OCI-LY7 (cell line): ENCODE data around the gene RTKN. TPM values are rescaled to one million over a fixed set of nuclear protein-coding genes. Genes with fewer than 3 reads are reported as not detected.

Experiments used
- BruUV-seq: library from RNA; stranded (reverse); fragments of 400-500 nt; replicated peaks from 2 replicates; lab custom pipeline; 2021; lab: Mats Ljungman, UMichigan
- CTCF ChIA-PET: fragments of 300-600 bp; sonication (Branson Sonifier 250); formaldehyde crosslinking; loops from one replicate; lab custom pipeline; 2022; ENCODE audit warnings: antibody characterized with exemption; ENCODE audit not compliant: unreplicated experiment; lab: Charles Lee
- POLR2A ChIA-PET: fragments of 300-600 bp; sonication (Branson Sonifier 250); formaldehyde crosslinking; loops from one replicate; lab custom pipeline; 2022; ENCODE audit warnings: antibody characterized with exemption; lab: Charles Lee
- DNase-seq: peaks from one replicate; pipeline ENCODE4 v3.0.0-alpha.2; 2015; ENCODE audit warnings: low spot score
- H2AFZ ChIP-seq: fragments of 200-600 bp; sonication (generic), shearing (Covaris generic); 2 replicates; pipeline ENCODE4 v1.6.1; 2014; ENCODE audit warnings: mild to moderate bottlenecking, antibody characterized with exemption, low read length, moderate library complexity
- H3K27ac ChIP-seq: fragments of 200-600 bp; sonication (generic); 2 replicates; pipeline ENCODE4 v1.5.1; 2014; ENCODE audit warnings: mixed run types, low read depth, mild to moderate bottlenecking, moderate library complexity, low read length, inconsistent platforms; ENCODE audit not compliant: poor library complexity, severe bottlenecking
- H3K36me3 ChIP-seq: fragments of 200-600 bp; sonication (generic); 2 replicates; pipeline ENCODE4 v1.6.1; 2014; ENCODE audit warnings: mild to moderate bottlenecking, antibody characterized with exemption, low read length, moderate library complexity, mixed read lengths; ENCODE audit not compliant: insufficient read depth
- H3K4me1 ChIP-seq: fragments of 200-600 bp; sonication (generic); 2 replicates; pipeline ENCODE4 v1.5.1; 2014; ENCODE audit warnings: mild to moderate bottlenecking, low read length; ENCODE audit not compliant: insufficient read depth, poor library complexity, severe bottlenecking
- H3K4me2 ChIP-seq: fragments of 200-600 bp; sonication (generic); 2 replicates; pipeline ENCODE4 v1.6.1; 2014; ENCODE audit warnings: mild to moderate bottlenecking, low read length
- H3K4me3 ChIP-seq: fragments of 200-600 bp; sonication (generic); 2 replicates; pipeline ENCODE4 v1.5.1; 2014; ENCODE audit warnings: mild to moderate bottlenecking, low read depth, low read length; ENCODE audit not compliant: poor library complexity, severe bottlenecking
- H3K79me2 ChIP-seq: fragments of 200-600 bp; sonication (generic); 2 replicates; pipeline ENCODE4 v1.6.1; 2016; ENCODE audit warnings: low read depth, mild to moderate bottlenecking, low read length, moderate library complexity, mixed read lengths; ENCODE audit not compliant: insufficient read depth
- H3K9me2 ChIP-seq: fragments of 200-600 bp; sonication (generic); 2 replicates; pipeline ENCODE4 v1.6.1; 2016; ENCODE audit warnings: mild to moderate bottlenecking, low read length, mixed read lengths; ENCODE audit not compliant: insufficient read depth
- H3K9me3 ChIP-seq: fragments of 200-600 bp; sonication (generic); 2 replicates; pipeline ENCODE4 v1.6.1; 2014; ENCODE audit warnings: mild to moderate bottlenecking, mixed run types, low read length, mixed read lengths
- H4K20me1 ChIP-seq: fragments of 200-600 bp; sonication (generic); 2 replicates; pipeline ENCODE4 v1.6.1; 2014; ENCODE audit warnings: mild to moderate bottlenecking, antibody characterized with exemption, low read length, moderate library complexity, mixed read lengths; ENCODE audit not compliant: insufficient read depth
- EZH2phosphoT487 ChIP-seq: fragments of 200-600 bp; sonication (generic); IDR thresholded peaks from 2 replicates; pipeline ENCODE4 v1.6.1; 2018; ENCODE audit warnings: low read depth, borderline replicate concordance, mild to moderate bottlenecking, mixed run types, antibody characterized with exemption, low read length, moderate library complexity, mixed read lengths
- intact Hi-C: fragments of 100-400 bp; cut with micrococcal nuclease; formaldehyde crosslinking; loops from one replicate; pipeline ENCODE4 v1.10.0; 2022; ENCODE audit not compliant: unreplicated experiment
- total RNA-seq, 2 experiments: library from RNA; depleted of rRNA in 1 of 2; stranded (reverse); fragments of >200 nt in 1 of 2; shearing (Covaris generic) in 1 of 2; gene quantifications; 2 replicates each; pipeline ENCODE4 v1.2.3, GENCODE V29; 2014 to 2022
- TF ChIP-seq, protein P1 (sequence below): fragments of 200-600 bp; sonication (generic); conservative IDR thresholded peaks from 2 replicates; pipeline ENCODE4 v1.5.1; 2014; ENCODE audit warnings: mild to moderate bottlenecking, antibody characterized with exemption, low read length, moderate library complexity, mixed read lengths

Gene RTKN
- total RNA-seq, 2 experiments from 2014 or later: 2.3 to 7.7 TPM

DNA sequence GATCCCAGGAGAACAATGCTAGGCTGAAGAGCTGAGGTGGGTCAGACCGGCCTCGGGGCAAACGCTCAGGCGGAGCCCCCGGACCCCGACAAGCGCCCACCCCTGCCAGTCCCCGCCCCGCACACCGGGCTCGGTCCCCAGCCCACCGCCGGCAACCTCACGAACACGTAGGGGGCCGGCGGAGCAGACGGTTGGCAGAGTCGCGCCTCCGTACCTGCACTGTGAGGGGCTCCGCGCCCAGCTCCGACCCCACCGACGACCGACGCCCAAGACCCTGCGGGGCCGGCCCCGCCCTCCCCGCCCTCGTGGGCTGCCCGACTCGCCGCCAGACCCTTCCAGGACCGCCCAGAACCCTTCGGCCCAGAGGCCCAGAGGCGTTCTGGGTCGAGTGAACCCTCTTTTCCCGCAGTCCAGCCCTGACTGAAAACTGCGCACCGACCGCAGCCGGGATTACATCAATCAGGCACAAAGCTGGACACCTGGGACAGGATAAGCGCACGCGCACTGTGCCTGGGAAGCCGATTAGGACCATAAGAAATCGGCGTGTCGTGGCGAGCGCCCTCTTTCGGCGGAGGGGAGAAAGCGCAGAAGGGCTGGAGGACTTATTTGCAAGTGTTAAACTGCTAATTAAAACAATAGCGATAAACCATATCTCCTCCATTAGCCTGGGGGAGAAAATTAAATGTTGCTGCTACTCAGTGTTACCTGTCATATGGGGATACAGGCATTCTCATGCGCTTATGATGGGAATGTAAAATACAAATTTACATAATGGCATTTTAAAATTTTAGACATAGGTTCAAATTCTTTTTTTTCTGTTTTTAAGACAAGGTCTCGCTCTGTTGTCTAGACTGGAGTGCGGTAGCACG, 49.9 kb downstream of the RTKN start:
- Histone ChIP-seq H3K36me3 (no peaks in the 10 kb centered on the region; the same call in 1 of the 2 replicates), H3K27ac (peak overlapping the region; percentile 46), H2AFZ (peak overlapping the region; percentile 88), H3K4me1 (peaks cover 8% of the 10 kb centered on the region), H3K4me3 (peak overlapping the region; percentile 89), H3K79me2 (peaks cover 24% of the 10 kb centered on the region), H3K4me2 (peak overlapping the region; percentile 98), H3K9me2 (no peaks in the 10 kb centered on the region), H3K9me3 (no peaks in the 10 kb centered on the region), H4K20me1 (peaks cover 11% of the 10 kb centered on the region; the same call in 1 of the 2 replicates)
- POLR2A ChIA-PET: interaction anchor here (0.6 to 1.5 kb wide), 13 partner anchors 9 to 1191 kb away, joined by 3 to 8 read pairs (median 3); partner anchors contain the start of genes C2orf81 and INO80B
- CTCF ChIA-PET: interaction anchor here (1.0 to 1.9 kb wide), 4 partner anchors 9 to 569 kb away, joined by 3 to 4 read pairs (median 4); no protein-coding TSS in a partner anchor
- intact Hi-C loops: loop anchor here (2.0 to 5.0 kb wide), 3 partner anchors 125 to 245 kb away; partner anchors contain the start of gene BOLA3
- BruUV-seq: no TSS peak
- peak; percentile 95 for DNase-seq
- TF ChIP-seq EZH2phosphoT487: no peak
- TF ChIP-seq, protein P1, sequence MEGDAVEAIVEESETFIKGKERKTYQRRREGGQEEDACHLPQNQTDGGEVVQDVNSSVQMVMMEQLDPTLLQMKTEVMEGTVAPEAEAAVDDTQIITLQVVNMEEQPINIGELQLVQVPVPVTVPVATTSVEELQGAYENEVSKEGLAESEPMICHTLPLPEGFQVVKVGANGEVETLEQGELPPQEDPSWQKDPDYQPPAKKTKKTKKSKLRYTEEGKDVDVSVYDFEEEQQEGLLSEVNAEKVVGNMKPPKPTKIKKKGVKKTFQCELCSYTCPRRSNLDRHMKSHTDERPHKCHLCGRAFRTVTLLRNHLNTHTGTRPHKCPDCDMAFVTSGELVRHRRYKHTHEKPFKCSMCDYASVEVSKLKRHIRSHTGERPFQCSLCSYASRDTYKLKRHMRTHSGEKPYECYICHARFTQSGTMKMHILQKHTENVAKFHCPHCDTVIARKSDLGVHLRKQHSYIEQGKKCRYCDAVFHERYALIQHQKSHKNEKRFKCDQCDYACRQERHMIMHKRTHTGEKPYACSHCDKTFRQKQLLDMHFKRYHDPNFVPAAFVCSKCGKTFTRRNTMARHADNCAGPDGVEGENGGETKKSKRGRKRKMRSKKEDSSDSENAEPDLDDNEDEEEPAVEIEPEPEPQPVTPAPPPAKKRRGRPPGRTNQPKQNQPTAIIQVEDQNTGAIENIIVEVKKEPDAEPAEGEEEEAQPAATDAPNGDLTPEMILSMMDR: peak; percentile 97

DNA sequence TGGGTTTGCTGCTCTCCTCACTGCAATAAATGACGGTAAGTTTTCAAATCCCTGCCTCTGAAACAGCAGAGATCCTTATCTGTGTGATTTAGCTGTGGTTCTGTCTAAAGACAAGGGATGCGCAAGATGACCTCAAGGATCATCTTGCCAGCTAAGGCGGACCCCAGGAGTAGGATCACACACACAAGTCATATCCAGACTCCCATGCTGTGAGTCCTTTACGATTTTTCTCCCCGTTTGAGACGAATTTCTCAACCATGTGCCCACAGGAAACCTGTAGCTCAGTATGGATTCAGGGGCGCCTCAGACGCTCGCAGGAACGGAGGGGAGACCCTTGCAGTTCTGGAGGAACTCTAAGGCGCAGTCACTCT, 50.5 kb downstream of the RTKN start:
- H2AFZ ChIP-seq: peak overlapping the region; percentile 88
- CTCF ChIA-PET: interaction anchor here (1.0 to 1.9 kb wide), 4 partner anchors 10 to 569 kb away, joined by 3 to 4 read pairs (median 4); no protein-coding TSS in a partner anchor
- peak overlapping the region; percentile 46 for H3K27ac ChIP-seq
- no peaks in the 10 kb centered on the region; the same call in 1 of the 2 replicates for H3K36me3 ChIP-seq
- DNase-seq: no peak
- H3K9me2 ChIP-seq: no peaks in the 10 kb centered on the region
- H3K4me2 ChIP-seq: peak overlapping the region; percentile 98
- peaks cover 11% of the 10 kb centered on the region; the same call in 1 of the 2 replicates for H4K20me1 ChIP-seq
- no peaks in the 10 kb centered on the region for H3K9me3 ChIP-seq
- peaks cover 8% of the 10 kb centered on the region for H3K4me1 ChIP-seq
- no TSS peak for BruUV-seq
- H3K79me2 ChIP-seq: peaks cover 24% of the 10 kb centered on the region
- intact Hi-C loops: loop anchor here (5.0 kb wide), 2 partner anchors 124 to 244 kb away; partner anchors contain the start of gene BOLA3
- TF ChIP-seq, protein P1: no peak
- no peak for TF ChIP-seq EZH2phosphoT487
- POLR2A ChIA-PET: interaction anchor here (0.6 to 1.5 kb wide), 14 partner anchors 10 to 1191 kb away, joined by 3 to 8 read pairs (median 3); partner anchors contain the start of genes C2orf81 and INO80B
- H3K4me3 ChIP-seq: peak overlapping the region; percentile 89
